IPS-15b (cell line): ENCODE data around the gene TMEM87A.
"Not testable (repeated sequence)": the region's sequence is repeated elsewhere in the genome, so short reads cannot be mapped to it uniquely, and the experiment has no call there.

Experiments
- H3K27me3 ChIP-seq: one replicate; pipeline ENCODE4 v1.6.1; 2013; ENCODE audit warnings: low read length; ENCODE audit not compliant: control insufficient read depth, insufficient read depth
- H3K36me3 ChIP-seq: one replicate; pipeline ENCODE4 v1.6.1; 2013; ENCODE audit warnings: low read length; ENCODE audit not compliant: control insufficient read depth, insufficient read depth
- H3K4me1 ChIP-seq: one replicate; pipeline ENCODE4 v1.6.1; 2013; ENCODE audit warnings: mild to moderate bottlenecking, low read length; ENCODE audit not compliant: control insufficient read depth, insufficient read depth
- H3K4me3 ChIP-seq: one replicate; pipeline ENCODE4 v1.5.1; 2013; ENCODE audit warnings: low read depth, low read length
- H3K9ac ChIP-seq: one replicate; pipeline ENCODE4 v1.6.1; 2013; ENCODE audit warnings: low read depth, mild to moderate bottlenecking, low read length
- H3K9me3 ChIP-seq: one replicate; pipeline ENCODE4 v1.6.1; 2013; ENCODE audit warnings: mild to moderate bottlenecking, low read length; ENCODE audit not compliant: control insufficient read depth, insufficient read depth

Gene TMEM87A, protein sequence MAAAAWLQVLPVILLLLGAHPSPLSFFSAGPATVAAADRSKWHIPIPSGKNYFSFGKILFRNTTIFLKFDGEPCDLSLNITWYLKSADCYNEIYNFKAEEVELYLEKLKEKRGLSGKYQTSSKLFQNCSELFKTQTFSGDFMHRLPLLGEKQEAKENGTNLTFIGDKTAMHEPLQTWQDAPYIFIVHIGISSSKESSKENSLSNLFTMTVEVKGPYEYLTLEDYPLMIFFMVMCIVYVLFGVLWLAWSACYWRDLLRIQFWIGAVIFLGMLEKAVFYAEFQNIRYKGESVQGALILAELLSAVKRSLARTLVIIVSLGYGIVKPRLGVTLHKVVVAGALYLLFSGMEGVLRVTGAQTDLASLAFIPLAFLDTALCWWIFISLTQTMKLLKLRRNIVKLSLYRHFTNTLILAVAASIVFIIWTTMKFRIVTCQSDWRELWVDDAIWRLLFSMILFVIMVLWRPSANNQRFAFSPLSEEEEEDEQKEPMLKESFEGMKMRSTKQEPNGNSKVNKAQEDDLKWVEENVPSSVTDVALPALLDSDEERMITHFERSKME

DNA sequence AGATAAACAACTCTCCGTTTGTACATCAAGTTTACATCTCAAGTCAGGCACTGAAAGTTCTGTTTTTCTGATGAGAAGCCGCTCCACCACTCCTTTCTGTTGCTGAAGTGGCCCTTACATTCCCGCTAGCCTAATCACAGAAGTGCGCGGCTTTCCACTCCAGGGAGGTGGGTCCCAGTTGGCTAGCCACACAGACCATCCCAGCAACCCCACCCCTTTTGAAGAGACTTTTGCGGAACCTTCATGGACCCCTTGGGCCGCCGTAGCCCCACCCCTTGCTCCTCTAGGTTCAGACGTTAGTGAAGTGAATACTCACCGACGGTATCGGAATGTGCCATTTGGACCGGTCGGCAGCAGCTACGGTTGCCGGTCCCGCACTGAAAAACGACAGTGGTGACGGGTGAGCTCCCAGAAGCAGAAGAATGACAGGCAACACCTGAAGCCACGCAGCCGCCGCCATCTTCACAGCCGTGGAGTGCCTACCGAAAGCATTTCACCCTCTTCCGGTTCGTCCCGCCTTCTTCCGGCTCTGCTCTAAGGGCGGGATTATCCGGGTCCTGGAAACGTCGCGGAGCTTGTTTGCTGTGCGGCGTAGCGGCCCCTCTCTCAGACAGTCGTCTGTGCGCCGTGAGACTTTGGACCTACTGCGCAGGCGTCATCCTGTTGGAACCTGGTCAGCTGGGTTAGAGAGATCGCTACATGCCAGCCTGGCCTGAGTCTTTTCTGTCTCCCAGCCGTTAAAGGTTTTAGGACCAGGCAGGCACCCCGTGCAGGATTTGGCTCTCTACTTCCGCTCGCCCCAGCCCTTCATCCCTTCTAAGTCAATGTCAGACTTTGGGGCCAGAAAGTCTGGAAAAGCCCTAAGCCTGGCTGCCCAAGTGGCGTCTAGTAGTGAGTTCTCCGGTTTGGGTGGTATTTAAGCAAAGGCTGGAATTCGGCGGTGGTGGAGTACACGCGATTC lies at the start of gene TMEM87A, which contains the start of gene GANC:
TMEM87A (minus strand) TSS at position 495 of the 961 bp plus-strand sequence; CDS start at position 460, 35 bp downstream.
GANC (plus strand) TSS at position 263 of the 961 bp plus-strand sequence. CDS start 1,281 bp downstream, outside the sequence.
- H3K36me3 ChIP-seq: no peaks in the 10 kb centered on the region
- peak within 1 kb of the TSS; percentile 90 for H3K4me3 ChIP-seq
- H3K9ac ChIP-seq: peak within 1 kb of the TSS; percentile 91
- no peaks in the 10 kb centered on the region for H3K27me3 ChIP-seq
- no peaks in the 10 kb centered on the region for H3K9me3 ChIP-seq
- H3K4me1 ChIP-seq: peaks cover 9% of the 10 kb centered on the region

DNA sequence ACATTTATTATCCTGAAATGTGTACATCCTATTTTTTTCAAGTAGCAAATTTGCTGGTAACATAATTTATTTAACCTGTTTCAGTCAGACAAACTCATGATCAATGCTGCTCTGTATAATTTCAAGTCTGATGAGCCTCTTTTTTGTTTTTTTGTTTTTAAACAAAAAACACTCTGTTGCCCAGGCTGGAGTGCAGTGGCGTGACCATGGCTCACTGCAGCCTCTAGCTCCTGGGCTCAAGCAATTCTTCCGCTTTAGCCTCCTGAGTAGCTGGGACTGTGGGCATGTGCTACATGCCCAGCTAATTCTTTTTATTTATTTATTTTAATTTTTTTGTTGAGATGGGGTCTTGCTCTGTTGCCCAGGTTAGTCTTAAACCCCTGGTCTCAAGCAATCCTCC lies 46.0 kb upstream of the TMEM87A start:
- Histone ChIP-seq H3K4me3 (no peak overlapping the region), H3K36me3 (no peaks in the 10 kb centered on the region), H3K9me3 (no peaks in the 10 kb centered on the region)

DNA sequence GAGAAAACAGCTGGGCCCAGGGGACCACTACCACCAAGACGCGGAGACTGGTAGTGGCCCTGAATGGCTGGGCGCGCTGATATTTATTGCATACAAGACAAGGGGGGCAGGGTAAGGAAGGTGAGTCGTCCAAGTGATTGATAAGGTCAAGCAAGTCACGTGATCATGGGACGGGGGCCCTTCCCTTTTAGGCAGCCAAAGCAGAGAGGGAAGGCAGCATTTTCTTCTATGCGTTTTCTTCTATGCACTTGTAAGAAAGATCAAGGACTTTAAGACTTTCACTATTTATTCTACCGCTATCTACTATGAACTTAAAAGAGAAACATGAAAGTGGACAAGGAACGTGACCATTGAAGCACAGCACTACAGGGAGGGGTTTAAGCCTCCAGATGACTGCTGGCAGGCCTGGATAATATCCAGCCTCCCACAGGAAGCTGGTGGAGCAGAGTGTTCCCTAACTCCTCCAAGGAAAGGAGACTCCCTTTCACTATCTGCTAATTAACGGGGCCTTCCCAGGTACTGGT lies 43.1 kb upstream of the TMEM87A start:
- H3K27me3 ChIP-seq, H3K36me3 ChIP-seq, H3K9ac ChIP-seq, H3K4me3 ChIP-seq, H3K9me3 ChIP-seq, H3K4me1 ChIP-seq: not testable (repeated sequence)

More for the DNA sequence above, 46.0 kb upstream of the TMEM87A start:
- no peaks in the 10 kb centered on the region for H3K4me1 ChIP-seq
- H3K9ac ChIP-seq: no peak overlapping the region
- H3K27me3 ChIP-seq: no peaks in the 10 kb centered on the region

DNA sequence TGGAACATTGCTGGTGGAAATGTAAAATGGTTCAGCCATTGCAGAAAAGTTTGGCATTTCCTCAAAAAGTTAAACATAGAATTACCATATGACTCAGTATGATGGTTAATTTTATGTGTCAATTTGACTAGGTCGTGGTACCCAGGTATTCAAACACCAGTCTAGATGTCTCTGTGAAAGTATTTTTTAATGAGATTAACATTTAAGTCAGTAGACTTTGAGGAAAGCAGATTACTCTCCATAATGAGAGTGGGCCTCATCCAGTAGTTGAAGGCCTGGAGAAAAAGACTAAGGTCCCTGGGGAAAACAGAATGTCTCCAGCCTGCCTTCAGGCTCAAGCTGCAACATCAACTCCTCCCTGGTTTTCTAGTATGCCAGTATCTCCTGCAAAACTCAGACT lies 42.3 kb upstream of the TMEM87A start:
- Histone ChIP-seq H3K9ac (no peak overlapping the region), H3K9me3 (no peaks in the 10 kb centered on the region), H3K36me3 (no peaks in the 10 kb centered on the region), H3K4me3 (no peak overlapping the region), H3K4me1 (no peaks in the 10 kb centered on the region), H3K27me3 (no peaks in the 10 kb centered on the region)

DNA sequence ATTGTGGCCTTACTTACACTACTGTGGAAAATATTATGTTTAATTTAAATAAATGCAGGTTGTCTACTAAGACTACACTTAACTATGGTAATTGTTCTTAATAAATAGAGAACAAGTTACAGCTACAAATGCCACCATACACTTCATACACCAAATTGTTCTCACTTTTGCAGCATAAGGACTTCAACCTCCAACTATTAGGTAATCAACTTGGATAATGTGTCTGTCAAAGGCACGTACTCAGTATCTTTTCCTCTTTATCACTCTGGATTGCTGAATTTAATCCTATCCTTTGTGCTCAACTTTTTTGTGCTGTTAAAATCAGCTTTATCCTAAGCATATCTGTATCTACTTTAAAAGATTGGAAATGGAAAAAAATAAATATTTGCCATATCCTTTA lies 41.6 kb upstream of the TMEM87A start:
- no peaks in the 10 kb centered on the region for H3K9me3 ChIP-seq
- no peaks in the 10 kb centered on the region for H3K27me3 ChIP-seq
- no peak overlapping the region for H3K9ac ChIP-seq
- no peaks in the 10 kb centered on the region for H3K36me3 ChIP-seq
- no peak overlapping the region for H3K4me3 ChIP-seq
- H3K4me1 ChIP-seq: no peaks in the 10 kb centered on the region

DNA sequence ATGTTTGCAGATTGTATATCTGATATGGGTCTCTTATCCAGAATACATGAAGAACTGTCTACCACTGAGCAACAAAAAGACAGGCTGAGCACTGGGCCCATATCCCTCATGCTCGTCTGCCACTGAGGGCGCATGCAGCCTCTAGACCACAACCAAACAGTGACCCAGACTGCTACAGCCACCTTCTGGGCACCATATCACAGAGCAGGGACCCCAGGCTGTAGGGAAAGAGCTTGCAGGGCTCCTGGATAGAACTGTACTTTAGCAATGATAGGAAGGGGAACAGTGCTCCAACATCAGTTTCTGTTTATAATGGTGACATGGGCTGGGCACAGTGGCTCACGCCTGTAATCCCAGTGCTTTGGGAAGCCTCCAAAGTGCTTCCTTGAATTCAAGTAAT lies 40.2 kb upstream of the TMEM87A start:
- Histone ChIP-seq H3K4me3 (no peak overlapping the region), H3K36me3 (no peaks in the 10 kb centered on the region), H3K4me1 (no peaks in the 10 kb centered on the region), H3K27me3 (no peaks in the 10 kb centered on the region), H3K9me3 (no peaks in the 10 kb centered on the region), H3K9ac (no peak overlapping the region)

DNA sequence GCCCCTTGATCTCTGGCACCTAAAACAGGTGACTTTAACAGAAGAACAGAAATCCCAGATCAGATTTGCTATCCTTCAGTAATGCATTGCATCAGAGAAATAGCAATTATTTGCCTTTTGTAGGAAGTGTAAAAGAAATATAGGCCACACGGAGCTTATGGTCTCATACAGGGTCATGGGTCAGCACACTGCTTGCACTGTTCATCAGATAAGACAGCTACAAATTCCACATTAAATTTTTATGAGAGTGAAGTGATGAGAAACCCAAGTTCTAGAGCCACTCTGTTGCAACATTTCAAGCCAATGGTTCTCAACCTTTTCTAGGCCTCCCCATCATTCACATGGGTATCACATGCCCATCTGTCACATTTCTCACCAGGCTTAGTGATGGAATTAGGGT lies 33.4 kb upstream of the TMEM87A start:
- no peaks in the 10 kb centered on the region for H3K36me3 ChIP-seq

DNA sequence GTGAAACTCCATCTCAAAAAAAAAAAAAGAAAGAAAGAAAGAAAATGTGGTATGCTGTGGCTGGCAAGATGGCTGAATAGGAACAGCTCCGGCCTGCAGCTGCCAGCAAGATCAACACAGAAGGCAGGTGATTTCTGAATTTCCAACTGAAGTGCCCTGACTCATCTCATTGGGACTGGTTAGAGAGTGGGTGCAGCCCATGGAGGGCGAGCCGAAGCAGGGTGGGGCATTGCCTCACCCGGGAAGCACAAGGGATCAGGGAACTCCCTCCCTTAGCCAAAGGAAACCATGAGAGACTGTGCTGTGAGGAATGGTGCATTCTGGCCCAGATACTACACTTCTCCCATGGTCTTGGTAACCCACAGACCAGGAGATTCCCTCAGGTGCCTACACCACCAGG lies 27.8 kb upstream of the TMEM87A start:
- not testable (repeated sequence) for H3K9me3 ChIP-seq, H3K4me1 ChIP-seq, H3K27me3 ChIP-seq, H3K36me3 ChIP-seq, H3K9ac ChIP-seq, H3K4me3 ChIP-seq

More for the DNA sequence above, 33.4 kb upstream of the TMEM87A start:
- Histone ChIP-seq H3K4me3 (no peak overlapping the region), H3K9me3 (no peaks in the 10 kb centered on the region), H3K27me3 (no peaks in the 10 kb centered on the region), H3K4me1 (no peaks in the 10 kb centered on the region), H3K9ac (no peak overlapping the region)

DNA sequence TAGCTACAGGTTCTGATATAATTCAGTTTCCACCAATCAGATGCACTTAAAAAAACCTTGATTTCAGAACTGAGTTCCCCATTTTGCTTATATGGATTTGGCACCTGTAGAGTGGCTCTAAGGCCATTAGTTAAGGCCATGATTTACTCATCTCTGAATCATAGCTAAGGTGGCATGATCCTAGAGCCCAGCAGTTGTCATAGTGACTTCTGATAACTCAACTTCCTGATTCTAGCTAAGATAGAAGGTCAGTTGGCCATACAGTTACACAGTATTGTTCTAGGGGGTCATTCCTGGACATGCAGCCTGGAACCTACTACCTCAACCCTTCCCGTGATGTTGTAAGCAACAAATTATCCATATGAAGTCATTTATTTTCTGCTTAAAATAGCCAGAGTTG lies 15.9 kb upstream of the TMEM87A start:
- Histone ChIP-seq H3K9me3 (no peaks in the 10 kb centered on the region), H3K27me3 (no peaks in the 10 kb centered on the region), H3K4me3 (no peak overlapping the region), H3K4me1 (peaks cover 3% of the 10 kb centered on the region), H3K36me3 (no peaks in the 10 kb centered on the region), H3K9ac (no peak overlapping the region)

DNA sequence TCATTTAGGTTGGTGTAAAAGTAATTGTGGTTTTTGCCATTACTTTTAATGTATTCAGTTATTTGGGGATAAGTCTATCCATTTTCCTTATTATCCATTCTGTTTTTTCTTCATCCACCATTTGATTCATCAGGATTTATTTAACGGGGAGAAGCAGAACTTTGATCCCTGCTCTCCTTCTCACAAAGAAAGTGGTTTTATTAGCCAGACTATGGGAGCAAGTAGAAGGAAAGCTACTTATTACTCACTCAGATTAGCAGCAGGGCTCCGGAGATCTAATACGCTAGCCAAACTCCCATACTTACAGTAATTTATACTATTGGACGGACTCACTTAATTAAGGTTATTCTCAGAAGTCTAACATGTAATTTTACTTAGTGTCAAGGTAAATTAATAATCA lies 14.7 kb upstream of the TMEM87A start:
- Histone ChIP-seq H3K27me3 (no peaks in the 10 kb centered on the region), H3K4me1 (peaks cover 3% of the 10 kb centered on the region), H3K36me3 (no peaks in the 10 kb centered on the region), H3K9me3 (no peaks in the 10 kb centered on the region), H3K4me3 (no peak overlapping the region), H3K9ac (no peak overlapping the region)

DNA sequence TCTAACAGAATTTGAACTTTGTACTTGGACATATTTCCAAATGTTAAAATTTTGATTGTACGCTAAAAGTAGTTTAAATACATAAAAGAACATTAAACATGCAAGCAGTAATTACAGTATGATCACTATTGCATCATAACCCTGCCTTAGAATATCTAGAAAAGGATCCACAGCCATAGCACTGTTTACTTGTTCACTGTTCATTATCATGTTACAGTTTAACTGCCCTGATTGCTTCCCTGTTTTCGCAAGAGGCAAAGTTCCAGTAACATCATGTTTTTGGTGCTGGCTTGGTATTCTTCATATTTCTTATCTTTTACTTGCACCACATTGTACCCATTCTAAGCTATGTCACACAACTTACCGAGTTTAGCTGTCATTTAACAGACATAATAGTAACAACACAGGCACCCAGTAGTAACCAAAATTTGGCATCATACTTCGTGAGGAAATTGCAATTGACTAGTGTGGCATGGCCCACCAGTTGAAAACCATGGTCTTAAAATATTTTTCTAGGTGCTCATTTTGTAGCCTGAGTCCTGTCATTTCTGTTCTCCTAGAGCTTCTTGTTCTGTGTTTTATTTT lies 13.3 kb upstream of the TMEM87A start:
- no peaks in the 10 kb centered on the region for H3K27me3 ChIP-seq
- no peak overlapping the region for H3K9ac ChIP-seq
- H3K36me3 ChIP-seq: no peaks in the 10 kb centered on the region

More for the DNA sequence above, 13.3 kb upstream of the TMEM87A start:
- H3K4me3 ChIP-seq: no peak overlapping the region
- H3K4me1 ChIP-seq: no peaks in the 10 kb centered on the region
- H3K9me3 ChIP-seq: no peaks in the 10 kb centered on the region
